ENCODE measurements around the gene PLEKHB1.

Gene PLEKHB1, protein sequence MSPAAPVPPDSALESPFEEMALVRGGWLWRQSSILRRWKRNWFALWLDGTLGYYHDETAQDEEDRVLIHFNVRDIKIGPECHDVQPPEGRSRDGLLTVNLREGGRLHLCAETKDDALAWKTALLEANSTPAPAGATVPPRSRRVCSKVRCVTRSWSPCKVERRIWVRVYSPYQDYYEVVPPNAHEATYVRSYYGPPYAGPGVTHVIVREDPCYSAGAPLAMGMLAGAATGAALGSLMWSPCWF

DNA sequence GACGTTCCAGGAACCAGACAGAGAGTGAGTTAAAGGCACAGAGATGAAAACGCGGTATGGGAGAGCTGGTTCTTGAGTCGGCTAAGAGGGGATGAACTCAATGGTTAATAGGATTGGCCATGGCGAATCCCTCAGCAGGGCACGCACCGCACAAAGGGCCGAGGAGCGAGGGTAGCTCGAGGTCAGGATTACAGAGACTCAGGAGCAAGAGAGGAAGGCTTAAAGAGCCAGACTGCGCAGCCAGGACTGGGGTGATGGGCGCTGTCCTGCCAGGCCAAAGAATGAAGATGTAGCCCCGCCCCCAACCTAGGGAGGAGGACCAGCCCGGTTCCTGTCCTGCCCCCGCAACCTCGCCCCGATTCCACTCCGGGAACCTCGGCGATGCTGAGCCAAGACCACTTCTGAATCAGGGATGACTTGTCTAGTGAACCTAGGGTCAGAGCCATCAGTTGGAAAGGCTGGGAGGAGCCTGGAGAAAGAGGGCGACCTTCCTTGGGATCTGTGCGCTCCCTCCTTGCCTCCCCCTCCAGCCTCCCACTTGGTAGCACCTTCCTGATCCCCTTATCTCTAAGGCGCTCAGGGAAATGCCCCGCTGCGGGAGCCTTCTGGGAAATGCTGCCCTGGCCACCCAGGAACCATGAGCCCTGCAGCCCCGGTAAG lies at the start of gene PLEKHB1:
Gene PLEKHB1 (plus strand): TSS at position 610 of the 660 bp plus-strand sequence. CDS start 28 bp downstream, at position 638.
- no peak for DNase-seq

DNA sequence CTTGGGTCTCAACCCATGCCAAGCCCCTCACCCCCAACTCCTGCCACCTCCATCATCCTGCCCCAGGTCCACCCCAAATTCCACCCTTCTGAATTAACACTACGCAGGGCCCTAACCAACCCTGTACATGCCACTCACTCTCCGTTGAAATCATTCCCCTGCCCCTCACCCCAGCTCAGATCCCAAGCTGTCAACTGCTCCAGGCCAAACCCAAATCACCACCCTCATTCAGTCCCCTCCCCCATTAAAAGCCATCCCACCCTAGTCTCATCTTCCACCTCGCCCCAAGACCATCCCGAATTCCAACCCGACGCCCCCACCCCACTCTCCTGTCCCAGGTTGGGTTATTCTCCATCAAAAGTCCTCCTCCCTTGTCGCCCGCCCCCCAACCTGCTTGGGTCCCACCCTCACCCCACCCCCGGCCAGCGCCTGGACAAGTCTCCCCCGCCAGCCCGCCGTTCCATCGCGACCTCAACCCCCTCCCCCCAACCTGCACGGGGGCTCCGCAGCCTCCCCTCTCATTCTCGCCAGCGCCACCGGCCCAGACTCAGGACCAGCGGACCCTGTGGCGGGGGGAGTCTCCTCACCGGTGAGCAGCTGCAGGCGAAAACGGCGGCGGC lies 48.9 kb upstream of the PLEKHB1 start:
- DNase-seq = no peak

DNA sequence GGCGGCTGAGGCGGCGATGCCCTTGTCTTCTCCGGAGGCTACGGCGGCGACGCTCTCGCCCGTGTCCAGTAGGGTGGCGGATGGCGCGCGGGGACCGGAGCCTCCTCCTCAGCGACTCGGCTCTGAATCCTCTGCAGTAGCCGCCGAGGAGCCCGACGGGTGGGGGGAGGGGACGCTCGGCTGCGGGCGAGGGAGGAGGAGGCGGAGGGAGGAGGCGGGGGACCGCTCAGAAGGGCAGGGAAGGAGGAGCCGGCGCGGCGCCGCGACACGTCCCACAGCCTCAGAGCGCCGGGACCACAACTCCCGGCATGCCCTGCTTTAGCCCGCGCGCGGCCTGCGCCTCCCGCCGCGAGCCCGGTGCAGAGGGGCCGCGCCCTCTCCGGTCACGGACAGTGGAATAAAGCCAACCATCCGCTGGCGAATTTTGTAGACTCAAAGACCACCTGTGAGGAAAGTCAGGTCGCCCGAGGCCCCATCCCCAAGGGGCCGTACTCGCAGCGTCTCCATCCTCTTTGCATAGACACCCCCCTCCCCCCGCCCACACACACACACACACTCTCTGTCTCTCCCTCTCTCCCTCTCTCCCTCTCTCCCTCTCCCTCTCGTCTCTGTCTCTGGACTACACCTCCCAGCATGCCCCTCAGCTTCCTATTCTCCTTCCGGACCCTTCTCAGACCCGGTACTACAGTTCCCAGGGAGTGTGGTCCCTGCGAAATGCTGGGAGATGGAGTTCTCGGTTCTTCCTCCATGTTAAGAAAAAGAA lies 48.2 kb upstream of the PLEKHB1 start, which contains the start of gene FAM168A:
Gene FAM168A (minus strand): TSS at position 157 of the 763 bp plus-strand sequence. CDS start 129,638 bp downstream, outside the sequence.
- DNase-seq = peak; percentile 89

DNA sequence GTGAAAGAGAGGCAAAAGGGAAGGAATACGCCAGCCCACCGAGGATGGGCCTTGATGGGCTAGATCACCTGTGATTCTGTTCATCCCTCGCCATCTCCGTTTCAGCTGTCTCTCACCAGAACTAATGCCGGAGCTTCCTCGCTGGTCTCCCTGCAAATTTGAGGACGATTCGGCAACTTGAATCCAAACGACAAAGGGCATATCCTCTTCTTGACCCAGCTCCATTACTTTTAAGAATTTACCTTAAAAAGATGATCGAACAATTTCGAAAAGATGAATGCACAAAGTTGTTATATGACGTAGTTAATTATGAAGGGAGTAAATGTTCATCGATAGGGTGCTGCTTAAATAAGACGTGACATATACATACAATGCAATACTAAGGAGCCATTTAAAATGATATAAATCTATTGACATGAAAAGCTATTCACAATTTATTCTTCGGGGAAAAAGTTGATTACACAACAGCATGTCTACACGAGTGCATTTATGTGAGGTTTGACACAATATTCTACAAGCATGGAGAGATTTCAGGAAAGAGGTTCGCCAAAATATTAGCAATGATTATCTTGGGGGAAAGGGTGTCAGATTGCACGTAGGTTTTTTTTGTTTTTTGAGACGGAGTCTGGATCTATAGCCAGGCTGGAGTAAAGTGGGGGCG lies 47.5 kb upstream of the PLEKHB1 start:
- no peak for DNase-seq

DNA sequence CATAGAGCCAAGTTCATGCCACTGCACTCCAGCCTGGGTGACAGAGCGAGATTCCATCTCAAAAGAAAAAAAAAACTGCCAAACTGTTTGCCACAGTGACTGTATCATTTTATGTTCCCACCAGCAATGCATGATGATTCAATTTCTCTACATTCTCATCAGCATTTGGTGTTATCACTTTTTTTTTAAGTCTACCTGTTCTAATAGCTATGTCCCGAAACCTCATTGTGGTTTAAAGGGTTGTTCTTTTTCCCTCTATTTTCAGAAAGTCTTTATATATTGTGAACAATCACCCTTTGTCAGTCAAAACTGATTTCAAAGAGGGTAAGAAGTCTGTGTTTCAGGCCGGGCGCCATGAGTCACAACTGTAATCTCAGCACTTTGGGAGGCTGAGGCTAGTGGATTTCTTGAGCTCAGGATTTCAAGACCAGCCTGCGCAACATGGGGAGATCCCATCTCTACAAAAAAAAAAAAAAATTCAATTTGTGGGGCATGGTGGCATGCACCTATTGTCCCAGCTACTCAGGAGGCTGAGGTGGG lies 33.7 kb upstream of the PLEKHB1 start:
- DNase-seq = no peak

DNA sequence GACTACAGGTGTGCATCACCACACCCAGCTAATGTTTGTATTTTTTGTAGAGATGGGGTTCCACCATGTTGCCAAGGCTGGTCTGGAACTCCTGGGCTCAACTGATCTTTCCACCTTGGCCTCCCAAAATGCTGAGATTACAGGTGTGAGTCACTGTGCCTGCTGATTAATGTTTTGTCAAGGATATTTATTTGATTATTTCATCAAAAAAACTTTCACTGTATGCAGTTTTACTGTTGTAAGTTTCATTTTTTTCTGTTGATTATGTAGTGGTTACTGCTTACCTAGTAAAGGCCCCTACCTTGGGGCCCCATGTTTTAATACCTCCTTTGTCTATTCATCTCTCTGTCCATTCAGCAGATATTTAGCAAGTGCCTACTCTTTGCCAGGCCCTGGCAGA lies 31.8 kb upstream of the PLEKHB1 start:
- DNase-seq = no peak

DNA sequence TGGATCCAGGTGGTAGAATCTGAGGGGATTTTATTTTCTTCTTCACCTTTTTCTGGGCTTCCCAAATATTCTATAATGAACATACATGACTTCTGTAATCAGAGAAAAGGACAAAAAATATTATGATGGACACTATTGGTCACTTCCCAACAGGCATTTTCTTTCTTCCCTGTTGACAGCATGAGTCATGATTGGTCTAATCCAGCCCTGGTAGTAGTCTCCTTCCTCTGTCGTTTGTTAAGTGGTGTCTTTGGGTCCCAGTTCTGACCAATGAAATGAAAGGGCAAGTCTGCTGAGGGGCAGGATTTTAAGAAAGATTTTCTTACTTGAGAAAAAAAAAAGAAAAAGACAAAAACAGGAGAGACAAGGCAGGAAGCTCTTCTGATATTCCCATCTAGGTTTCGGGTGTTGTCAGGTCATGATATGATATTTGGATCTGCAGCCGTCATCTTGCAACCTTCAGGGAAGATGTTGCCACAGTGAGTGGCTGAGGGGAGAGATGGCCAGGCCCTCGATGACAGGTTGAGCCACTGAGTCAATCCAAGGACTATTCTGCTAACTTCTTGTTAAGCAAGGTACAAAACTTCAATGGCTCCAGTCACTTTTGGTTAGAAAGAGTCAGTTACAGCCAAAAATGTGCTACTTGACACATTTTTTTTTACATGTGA lies 23.3 kb upstream of the PLEKHB1 start:
- DNase-seq = no peak

DNA sequence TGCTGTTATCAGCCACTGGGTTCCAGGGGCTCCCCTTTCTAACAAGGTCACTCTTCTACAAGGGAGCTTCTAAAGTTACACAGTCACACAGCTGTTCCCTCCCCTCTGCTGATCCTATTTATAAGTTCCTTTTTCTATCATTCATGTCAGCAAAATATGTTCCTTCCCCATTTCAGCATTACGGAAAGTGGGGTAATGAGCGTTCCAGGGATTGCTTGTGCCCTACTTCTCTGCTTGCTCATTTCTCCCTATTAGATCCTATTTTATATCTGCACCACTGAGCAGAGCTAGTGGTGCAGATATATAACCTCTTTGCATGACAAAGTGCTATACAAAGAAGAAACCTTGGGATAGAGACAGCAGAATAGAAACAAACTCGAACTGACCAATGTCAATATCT lies 22.7 kb upstream of the PLEKHB1 start:
- DNase-seq = no peak

DNA sequence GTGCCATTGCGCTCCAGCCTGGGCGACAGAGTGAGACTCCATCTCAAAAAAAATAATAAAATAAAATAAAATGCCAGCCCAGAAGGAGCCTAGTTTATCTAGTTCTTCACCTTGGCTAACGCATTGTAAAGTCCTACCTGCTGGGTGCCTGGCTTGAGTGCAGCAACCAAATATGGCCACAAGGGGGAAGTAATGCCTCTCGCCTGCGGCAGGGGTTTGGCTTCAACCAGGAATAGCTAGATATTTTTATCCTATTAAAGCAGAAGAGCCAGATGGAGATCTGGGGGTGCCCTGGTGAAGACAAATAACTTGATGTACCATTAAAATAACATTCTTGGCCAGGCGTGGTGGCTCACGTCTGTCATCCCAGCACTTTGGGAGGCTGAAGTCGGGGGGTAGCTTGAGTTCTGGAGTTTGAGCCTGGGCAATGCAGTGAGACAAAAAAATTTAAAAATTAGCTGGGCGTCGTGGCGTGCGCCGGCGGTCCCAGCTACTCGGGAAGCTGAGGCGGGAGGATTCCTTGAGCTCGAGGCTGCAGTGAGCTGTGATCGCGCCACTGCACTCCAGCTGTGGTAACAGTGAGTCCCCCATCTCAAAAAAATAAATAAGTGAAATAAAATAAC lies 20.6 kb upstream of the PLEKHB1 start:
- DNase-seq = peak; percentile 61

DNA sequence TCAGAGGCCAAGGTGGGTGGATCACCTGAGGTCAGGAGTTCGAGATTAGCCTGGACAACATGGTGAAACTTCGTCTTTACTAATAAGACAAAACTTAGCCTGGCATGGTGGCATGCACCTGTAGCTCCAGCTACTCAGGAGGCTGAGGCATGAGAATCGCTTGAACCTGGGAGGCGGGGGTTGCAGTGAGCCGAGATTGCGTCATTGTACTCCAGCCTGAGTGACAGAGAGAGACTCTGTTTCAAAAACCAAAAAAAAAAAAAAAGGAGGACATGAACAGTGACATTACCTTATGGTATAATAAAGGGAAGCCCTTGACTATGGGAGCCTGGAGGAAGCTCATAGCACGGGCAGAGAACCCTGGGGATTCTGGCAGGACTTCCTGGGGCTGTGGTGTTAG lies 16.5 kb upstream of the PLEKHB1 start:
- no peak for DNase-seq

DNA sequence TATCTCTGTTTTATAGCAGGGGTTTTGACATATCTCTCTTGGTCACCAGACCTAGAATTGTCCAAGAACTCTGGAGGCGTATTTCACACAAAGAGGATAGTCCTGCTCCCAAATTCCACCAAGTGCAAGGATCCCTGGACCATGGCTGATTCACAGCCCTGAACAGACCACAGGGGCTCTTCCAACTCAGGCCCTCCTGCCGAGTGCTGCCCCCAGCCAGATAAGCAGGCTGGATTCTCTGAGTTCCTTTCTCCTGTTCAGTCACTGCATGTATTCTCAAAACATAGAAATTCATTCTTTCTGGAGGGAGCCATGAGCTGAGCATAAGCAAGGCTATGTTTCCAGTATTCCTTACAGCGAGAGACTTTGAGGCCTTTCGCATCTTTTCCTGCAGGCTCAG lies 13.4 kb upstream of the PLEKHB1 start:
- DNase-seq = no peak

DNA sequence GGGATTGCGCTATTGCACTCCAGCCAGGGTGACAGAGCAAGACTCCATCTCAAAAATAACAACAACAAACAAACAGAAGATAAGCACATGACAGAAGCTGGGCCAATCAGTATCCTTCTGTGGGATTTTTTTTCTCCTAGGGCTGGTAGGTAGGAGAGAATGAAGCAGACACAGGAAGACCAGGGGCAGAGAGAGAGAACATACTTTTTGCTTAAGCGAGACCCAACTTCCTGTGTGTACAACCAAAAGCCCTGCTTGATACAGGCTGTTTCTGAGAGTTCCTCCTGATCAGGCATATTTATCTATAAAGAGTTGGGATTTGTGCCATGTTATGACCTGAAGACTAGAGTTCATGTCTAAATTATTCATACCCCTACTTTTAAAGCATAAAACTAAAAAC lies 12.4 kb upstream of the PLEKHB1 start:
- DNase-seq = no peak

DNA sequence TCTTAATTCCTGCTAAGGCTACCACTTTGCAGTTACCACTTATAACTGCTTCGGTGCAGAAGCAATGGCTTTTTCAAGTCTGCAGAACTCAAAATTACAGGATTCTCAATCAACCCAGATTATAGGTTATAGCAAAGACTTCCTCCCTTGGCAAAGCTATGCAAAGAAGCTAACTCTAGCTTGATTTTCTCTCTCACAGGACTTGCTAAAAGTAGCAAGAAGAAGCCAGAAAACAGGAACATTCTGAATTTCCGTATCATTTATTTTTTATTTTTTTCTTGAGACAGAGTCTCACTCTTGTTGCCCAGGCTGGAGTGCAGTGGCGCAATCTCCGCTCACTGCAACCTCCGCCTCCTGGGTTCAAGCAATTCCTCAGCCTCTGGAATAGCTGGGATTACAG lies 10.7 kb upstream of the PLEKHB1 start:
- DNase-seq = no peak

DNA sequence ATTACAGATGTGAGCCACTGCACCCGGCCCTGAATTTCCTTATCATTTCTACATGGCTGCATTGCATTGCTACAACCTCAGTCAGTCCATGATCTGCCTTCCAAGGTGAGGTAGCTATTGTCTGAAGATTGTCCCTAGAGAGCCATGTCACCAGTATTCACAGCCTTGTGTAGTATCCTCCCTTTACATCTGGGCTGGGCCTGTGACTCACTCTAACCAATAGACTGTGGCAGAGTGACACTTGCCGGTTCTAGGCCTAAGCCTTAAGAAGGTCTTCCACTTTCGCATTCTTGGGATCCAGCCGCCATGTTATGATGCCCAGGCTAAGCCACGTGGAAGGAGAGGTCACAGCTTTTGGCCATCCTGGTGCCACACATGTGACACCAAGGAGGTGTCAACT lies 10.1 kb upstream of the PLEKHB1 start:
- DNase-seq = no peak

DNA sequence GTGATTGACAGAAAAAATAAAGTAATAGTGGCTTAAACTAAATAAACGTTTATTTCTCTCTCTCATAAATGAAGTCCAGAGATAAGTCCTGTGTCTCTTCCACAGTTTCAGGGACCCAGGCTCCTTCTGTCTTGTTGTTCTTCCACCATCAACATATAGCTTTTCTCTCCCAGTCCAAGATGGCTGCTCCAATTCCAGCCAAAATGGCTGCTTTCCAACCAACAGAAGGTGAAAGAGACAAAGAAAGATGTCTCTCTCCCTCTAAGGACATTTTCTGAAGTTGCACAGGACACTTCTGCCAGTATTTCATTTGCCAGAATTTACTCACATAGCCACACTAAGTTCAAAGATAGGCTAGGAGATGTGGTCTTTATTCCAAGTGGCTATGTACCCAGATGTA lies 9.4 kb upstream of the PLEKHB1 start:
- DNase-seq = no peak

DNA sequence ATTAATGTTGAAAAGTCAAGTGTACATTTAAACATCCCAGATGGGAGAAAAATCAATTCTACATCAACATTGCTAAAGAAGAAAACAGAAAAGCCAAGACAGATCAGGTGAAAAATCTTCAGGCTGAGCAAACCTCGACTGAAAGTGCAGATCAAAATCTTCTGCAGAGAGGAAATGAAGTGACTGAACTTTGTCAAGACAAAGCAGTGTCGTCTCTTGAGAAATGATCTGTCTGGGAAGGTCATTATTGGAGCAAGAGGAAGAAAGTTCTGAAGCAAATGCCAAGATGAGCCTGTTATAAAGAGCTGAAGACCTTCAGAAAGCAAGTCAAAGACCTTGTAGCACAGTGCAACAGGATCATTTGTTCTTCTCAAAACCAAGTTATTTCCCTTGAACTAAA lies 5.8 kb upstream of the PLEKHB1 start:
- DNase-seq = no peak

DNA sequence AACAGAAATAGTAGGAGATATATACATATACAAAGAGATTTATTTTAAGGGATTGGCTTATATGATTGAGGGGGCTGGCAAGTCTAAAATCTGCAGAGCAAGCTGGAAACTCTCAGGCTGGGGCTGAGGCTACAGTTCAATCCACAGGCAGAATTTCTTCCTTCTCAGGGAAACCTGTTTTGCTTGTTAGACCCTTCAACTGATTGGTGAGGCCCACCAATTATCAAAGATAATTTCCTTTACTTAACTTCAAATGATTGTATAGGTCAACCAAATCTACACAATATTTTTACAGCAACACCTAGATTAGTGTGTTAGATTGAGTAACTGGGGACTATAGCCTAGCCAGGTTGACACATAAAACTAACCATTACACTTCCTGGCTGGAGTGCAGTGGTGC lies 4.7 kb upstream of the PLEKHB1 start:
- DNase-seq = no peak

DNA sequence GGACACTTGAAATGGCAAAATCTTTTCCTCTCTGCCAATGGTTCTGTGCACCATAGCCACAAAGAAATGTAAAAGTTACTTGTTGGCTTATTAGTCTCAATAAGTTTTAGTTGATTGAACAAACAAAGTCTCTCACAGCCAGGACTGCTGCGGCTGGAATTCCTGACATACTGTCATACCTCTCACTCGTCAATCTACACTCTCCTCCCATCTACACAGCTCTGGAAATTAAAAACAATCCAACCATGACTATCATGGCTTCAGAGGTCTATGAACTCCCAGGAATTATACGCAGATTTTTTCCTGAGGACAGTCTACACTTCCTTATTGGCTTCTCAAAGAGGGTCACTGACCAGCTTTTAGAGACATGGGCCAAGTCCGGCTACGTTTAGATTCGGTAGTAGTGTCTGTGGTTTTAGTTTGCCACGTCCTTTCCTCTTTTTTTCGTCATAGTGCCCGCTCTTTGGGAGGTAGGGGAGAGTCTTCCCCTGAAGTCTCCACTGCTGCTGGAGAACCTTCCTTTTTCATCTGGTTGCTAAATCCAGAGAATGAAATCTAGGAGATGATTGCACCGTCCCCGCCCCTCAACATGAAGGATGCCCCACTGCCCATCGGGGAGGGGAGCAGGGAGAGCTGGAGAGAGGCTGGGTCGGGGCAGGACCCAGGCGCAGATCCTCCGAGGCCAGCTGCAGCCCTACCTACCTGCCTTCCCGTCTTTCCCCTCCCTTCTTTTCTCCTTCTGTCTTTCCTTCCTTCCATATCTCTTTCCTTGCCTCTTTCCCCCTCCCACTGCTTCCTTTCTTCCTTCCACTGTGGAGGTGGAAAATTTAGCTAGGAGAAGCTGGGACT lies 1.0 kb upstream of the PLEKHB1 start:
- no peak for DNase-seq

DNA sequence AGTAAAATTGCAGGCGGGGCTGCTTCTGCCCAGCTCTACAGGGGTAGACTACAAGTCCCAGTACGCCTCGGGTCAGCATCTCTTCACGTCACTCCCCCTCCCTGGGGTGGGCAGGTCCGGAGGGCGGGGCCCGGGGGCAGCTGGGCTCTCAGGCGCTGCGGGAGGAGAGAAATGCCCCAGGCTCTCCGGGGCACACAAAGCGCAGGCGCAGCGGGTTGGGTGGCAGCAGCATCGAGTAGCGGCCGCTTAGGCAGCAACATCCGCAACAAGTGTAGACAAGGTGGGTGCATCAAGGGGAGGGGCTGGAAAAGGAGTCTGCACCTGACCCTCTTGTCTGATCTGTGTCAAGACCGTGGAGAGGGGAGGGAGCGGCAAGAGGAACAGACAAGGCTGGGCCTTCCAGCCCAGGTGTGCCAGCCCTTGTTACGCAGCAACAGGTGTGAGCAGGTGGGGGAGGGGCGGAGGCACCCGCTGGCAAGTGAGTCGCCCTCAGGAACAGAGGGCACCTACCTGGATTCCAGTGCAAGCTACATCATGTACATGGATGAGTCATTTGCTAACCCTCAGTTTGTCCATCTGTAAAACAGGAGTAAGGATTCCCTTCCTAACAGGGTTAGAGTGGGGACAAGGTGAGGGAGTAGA lies 1.2 kb downstream of the PLEKHB1 start:
- DNase-seq = peak; percentile 86

DNA sequence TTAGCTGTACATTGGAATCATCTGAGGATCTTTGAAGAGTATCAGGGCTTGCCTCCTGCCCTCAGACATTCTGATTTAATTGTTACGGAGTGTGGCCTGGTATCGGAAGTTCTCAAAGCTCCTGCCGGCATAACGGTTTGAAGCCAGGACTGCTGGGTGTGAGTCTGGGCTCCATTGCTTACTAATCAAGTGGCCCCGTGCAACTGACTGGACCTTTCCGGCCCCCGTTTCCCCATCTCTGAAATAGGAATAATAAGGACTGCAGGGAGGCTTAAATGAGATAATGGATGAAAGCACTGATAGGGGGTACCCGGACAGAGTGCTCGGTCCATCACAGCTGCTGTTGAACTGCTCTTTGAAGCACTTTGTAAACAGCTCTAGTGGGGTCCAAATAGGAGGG lies 1.7 kb downstream of the PLEKHB1 start:
- no peak for DNase-seq
